ENCODE data around the gene RFTN1. TPM values are rescaled to one million over a fixed set of nuclear protein-coding genes. Genes with fewer than 3 reads are reported as not detected.

RFTN1 gene
- total and polyA plus RNA-seq, 5 donors from 2014 or later, result 87.1 to 111 (median 104) TPM

DNA sequence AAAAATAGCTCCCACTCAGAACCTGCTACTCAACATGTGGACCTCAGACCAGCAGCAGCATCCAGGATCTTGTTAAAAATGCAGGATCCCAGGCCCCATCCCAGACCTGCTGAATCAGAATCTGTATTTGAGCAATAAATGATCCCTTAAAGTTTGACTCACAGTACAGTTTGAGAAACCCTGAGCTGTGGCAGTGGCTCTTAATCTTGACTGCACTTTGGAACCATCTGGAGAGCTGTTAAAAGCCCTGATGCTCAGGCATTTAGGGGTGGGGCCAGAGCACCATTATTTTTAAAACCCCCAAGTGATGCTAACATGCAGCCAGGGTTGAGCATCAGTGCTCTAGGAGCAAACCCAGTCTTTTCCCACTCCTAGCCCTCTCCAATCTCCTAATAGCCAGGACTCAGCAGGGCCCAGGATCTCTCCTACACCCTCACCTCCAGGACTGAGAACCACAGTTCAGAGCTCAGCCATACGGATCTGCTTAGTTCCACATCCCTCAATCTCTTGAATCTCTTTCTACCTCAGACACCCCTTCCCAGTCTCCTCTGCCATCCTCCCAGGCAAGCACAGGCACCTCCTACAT, 10.2 kb downstream of the RFTN1 start:
- ATAC-seq (ENCODE audit: low read depth in 2 of 2), result no peak
- peaks cover 24% of the 10 kb centered on the region for H3K36me3 ChIP-seq (ENCODE audit: control insufficient read depth, insufficient read depth, low read length)
- H3K36me3 Mint-ChIP-seq, result peaks cover 41% of the 10 kb centered on the region

DNA sequence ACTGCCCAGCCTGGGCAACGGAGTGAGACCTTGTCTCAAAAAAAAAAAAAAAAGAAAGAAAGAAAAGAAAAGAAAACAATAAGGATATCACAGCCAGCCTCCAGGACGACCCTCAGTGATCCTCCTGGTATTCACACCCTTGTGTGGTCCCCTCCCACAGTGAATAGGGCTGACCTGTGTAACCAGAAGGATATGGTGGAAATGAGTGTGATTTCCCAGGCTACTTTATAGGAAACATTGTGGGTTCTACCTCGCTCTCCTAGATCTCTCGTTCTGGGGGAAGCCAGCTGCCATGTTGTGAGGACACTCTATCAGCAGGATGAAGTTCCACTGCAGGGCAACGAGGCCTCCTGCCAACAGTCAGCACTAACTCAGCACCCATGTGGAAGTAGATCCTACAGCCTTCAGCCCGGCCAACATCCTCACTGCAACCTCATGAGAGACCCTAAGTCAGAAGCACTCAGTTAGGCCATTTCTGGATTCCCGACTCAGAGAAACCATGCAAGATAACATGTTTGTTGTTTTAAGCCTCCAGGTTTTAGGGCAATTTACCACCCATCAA, 11.1 kb downstream of the RFTN1 start:
- Histone ChIP-seq H3K27ac (ENCODE audit: insufficient read depth, low read length, poor library complexity, severe bottlenecking) (no peak overlapping the region), H3K4me3 (ENCODE audit: low read depth, low read length) (no peak overlapping the region), H3K27me3 (ENCODE audit: control insufficient read depth, insufficient read depth, low read length) (no peaks in the 10 kb centered on the region), H3K4me1 (ENCODE audit: control insufficient read depth, insufficient read depth, low read length, poor library complexity, severe bottlenecking) (peaks cover 37% of the 10 kb centered on the region), H3K9me3 (ENCODE audit: control insufficient read depth in 2 of 2, low read length in 2 of 2) (no peaks in the 10 kb centered on the region), H3K36me3 (ENCODE audit: control insufficient read depth, insufficient read depth, low read length) (peaks cover 24% of the 10 kb centered on the region)
- peak overlapping the region; percentile 6 to 70 (median 59) for H3K27ac Mint-ChIP-seq
- peaks cover 37% of the 10 kb centered on the region for H3K36me3 Mint-ChIP-seq
- no peak for DNase-seq
- H3K27me3 Mint-ChIP-seq, result peaks cover 4% of the 10 kb centered on the region
- peaks cover 18 to 92% (median 57%) of the 10 kb centered on the region in 4 donors for H3K4me1 Mint-ChIP-seq
- no peak overlapping the region for H3K4me3 Mint-ChIP-seq
- no peak for ATAC-seq (ENCODE audit: low read depth in 2 of 2)
- no peaks in the 10 kb centered on the region for H3K9me3 Mint-ChIP-seq

More for the DNA sequence above, 10.2 kb downstream of the RFTN1 start:
- no peak for DNase-seq
- Histone ChIP-seq H3K4me1 (ENCODE audit: control insufficient read depth, insufficient read depth, low read length, poor library complexity, severe bottlenecking) (peaks cover 37% of the 10 kb centered on the region), H3K27ac (ENCODE audit: insufficient read depth, low read length, poor library complexity, severe bottlenecking) (no peak overlapping the region), H3K4me3 (ENCODE audit: low read depth, low read length) (no peak overlapping the region), H3K9me3 (ENCODE audit: control insufficient read depth in 2 of 2, low read length in 2 of 2) (no peaks in the 10 kb centered on the region), H3K27me3 (ENCODE audit: control insufficient read depth, insufficient read depth, low read length) (no peaks in the 10 kb centered on the region)
- H3K9me3 Mint-ChIP-seq, result no peaks in the 10 kb centered on the region
- H3K4me3 Mint-ChIP-seq, result no peak overlapping the region
- H3K27ac Mint-ChIP-seq, result peak overlapping the region in 2 of 3 donors; percentile 51 to 59
- H3K4me1 Mint-ChIP-seq, result peaks cover 18 to 92% (median 61%) of the 10 kb centered on the region in 4 donors
- peaks cover 4% of the 10 kb centered on the region for H3K27me3 Mint-ChIP-seq

DNA sequence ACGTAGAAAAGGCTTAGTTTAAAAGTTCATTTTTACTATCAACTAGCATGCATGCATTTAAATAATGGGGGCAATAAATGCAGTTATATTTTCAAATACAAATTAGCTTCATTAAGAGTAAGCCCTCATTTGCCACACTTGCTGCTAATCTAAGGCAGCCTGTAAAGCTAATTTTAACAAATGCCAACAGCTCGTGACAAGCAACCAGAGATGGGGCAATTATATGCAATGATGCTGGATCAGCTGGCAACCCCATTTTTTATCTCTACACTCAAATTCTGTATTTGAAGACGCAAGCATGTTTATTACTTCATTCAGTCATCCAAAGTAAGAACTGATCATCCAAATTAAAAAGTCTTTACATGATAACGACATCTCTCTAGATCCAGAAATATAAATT, 12.1 kb downstream of the RFTN1 start:
- H3K4me1 Mint-ChIP-seq, result peaks cover 25 to 92% (median 65%) of the 10 kb centered on the region in 4 donors
- peaks cover 39% of the 10 kb centered on the region for H3K4me1 ChIP-seq (ENCODE audit: control insufficient read depth, insufficient read depth, low read length, poor library complexity, severe bottlenecking)
- no peak for ATAC-seq (ENCODE audit: low read depth in 2 of 2)
- no peak for DNase-seq
- H3K4me3 ChIP-seq (ENCODE audit: low read depth, low read length), result no peak overlapping the region
- H3K27me3 Mint-ChIP-seq, result peaks cover 4% of the 10 kb centered on the region
- peaks cover 24% of the 10 kb centered on the region for H3K36me3 ChIP-seq (ENCODE audit: control insufficient read depth, insufficient read depth, low read length)
- no peak overlapping the region for H3K27ac ChIP-seq (ENCODE audit: insufficient read depth, low read length, poor library complexity, severe bottlenecking)
- no peak overlapping the region for H3K4me3 Mint-ChIP-seq
- no peaks in the 10 kb centered on the region for H3K9me3 Mint-ChIP-seq
- no peaks in the 10 kb centered on the region for H3K9me3 ChIP-seq (ENCODE audit: control insufficient read depth in 2 of 2, low read length in 2 of 2)
- H3K36me3 Mint-ChIP-seq, result peaks cover 37% of the 10 kb centered on the region
- no peaks in the 10 kb centered on the region for H3K27me3 ChIP-seq (ENCODE audit: control insufficient read depth, insufficient read depth, low read length)
- H3K27ac Mint-ChIP-seq, result peak overlapping the region in 1 of 3 donors; percentile 59

DNA sequence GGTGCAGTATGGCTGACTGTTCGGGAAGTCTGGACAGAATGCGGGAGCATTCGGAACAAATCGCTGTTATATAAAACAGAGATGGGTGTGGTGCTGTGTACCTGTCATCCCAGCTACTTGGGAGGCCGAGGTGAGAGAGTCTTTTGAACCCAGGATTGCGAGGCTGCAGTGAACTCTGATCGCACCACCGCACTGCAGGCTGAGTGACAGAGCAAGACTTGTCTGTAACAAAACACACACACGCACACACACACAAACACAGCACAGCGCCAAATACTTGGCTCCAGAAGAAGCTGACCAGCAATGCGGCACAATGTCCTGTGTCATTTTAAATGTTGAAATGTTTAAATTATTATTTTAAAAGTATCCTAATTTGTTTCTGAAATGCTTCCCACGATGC, 12.6 kb downstream of the RFTN1 start:
- Mint-ChIP-seq H3K27ac (peak overlapping the region in 1 of 3 donors; percentile 9), H3K4me1 (peaks cover 30 to 92% (median 66%) of the 10 kb centered on the region in 4 donors), H3K36me3 (peaks cover 37% of the 10 kb centered on the region), H3K27me3 (peaks cover 4% of the 10 kb centered on the region), H3K4me3 (no peak overlapping the region), H3K9me3 (no peaks in the 10 kb centered on the region)
- DNase-seq, result no peak
- Histone ChIP-seq H3K4me3 (ENCODE audit: low read depth, low read length) (no peak overlapping the region), H3K27ac (ENCODE audit: insufficient read depth, low read length, poor library complexity, severe bottlenecking) (no peak overlapping the region), H3K36me3 (ENCODE audit: control insufficient read depth, insufficient read depth, low read length) (peaks cover 21% of the 10 kb centered on the region), H3K4me1 (ENCODE audit: control insufficient read depth, insufficient read depth, low read length, poor library complexity, severe bottlenecking) (peaks cover 44% of the 10 kb centered on the region), H3K27me3 (ENCODE audit: control insufficient read depth, insufficient read depth, low read length) (no peaks in the 10 kb centered on the region), H3K9me3 (ENCODE audit: control insufficient read depth in 2 of 2, low read length in 2 of 2) (no peaks in the 10 kb centered on the region)
- ATAC-seq (ENCODE audit: low read depth in 2 of 2), result no peak

DNA sequence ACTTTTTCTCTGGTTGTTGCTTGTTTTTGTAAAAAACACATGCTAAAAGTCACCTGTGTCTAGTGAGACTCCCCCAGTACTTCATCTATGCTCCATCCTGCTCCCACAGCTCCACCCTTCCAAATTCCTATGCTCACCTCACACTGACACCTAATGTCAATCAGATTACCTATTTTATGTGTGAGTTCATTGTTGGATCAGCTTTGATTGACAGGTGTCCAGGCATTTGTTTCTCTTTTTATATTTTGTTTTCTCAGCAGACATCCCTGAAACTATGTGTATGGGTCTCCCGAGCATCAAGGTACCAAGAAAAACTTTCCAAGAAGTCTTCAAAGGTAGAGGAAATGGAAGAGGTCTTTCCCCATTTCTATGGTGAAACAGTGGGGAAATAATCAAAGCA, 13.4 kb downstream of the RFTN1 start:
- Mint-ChIP-seq H3K27ac (peak overlapping the region in 1 of 3 donors; percentile 9), H3K9me3 (no peaks in the 10 kb centered on the region), H3K4me3 (peak overlapping the region in 1 of 4 donors; percentile 56), H3K4me1 (peaks cover 28 to 93% (median 68%) of the 10 kb centered on the region in 4 donors), H3K27me3 (peaks cover 4% of the 10 kb centered on the region), H3K36me3 (peaks cover 35% of the 10 kb centered on the region)
- no peak overlapping the region for H3K4me3 ChIP-seq (ENCODE audit: low read depth, low read length)
- peaks cover 21% of the 10 kb centered on the region for H3K36me3 ChIP-seq (ENCODE audit: control insufficient read depth, insufficient read depth, low read length)
- no peaks in the 10 kb centered on the region for H3K27me3 ChIP-seq (ENCODE audit: control insufficient read depth, insufficient read depth, low read length)
- ATAC-seq (ENCODE audit: low read depth in 2 of 2) (no peak), DNase-seq (no peak)
- peaks cover 52% of the 10 kb centered on the region for H3K4me1 ChIP-seq (ENCODE audit: control insufficient read depth, insufficient read depth, low read length, poor library complexity, severe bottlenecking)
- no peak overlapping the region for H3K27ac ChIP-seq (ENCODE audit: insufficient read depth, low read length, poor library complexity, severe bottlenecking)
- no peaks in the 10 kb centered on the region for H3K9me3 ChIP-seq (ENCODE audit: control insufficient read depth in 2 of 2, low read length in 2 of 2)

DNA sequence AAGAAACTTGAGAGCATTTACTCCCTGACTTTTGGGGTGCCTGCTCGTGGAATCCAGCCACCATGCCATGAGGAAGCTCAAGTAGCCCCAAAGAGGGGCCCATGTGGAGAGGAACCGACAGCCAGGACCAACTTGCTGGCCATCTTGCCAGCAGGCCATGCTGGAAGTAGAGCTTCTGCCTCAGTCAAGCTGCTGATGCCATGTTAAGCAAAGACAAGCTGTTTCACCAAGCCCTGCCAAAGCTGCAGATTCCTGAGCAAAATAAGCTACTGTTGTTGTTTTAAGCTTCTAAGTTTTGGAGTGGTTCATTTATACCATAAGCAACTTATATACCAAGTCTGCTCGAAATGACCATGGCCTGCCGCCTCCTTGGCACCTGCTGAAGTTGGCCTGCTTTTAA, 14.1 kb downstream of the RFTN1 start:
- H3K4me3 Mint-ChIP-seq, result no peak overlapping the region
- no peak overlapping the region for H3K27ac ChIP-seq (ENCODE audit: insufficient read depth, low read length, poor library complexity, severe bottlenecking)
- peak overlapping the region in 1 of 3 donors; percentile 86 for H3K27ac Mint-ChIP-seq
- H3K4me1 Mint-ChIP-seq, result peaks cover 33 to 93% (median 69%) of the 10 kb centered on the region in 4 donors
- H3K36me3 Mint-ChIP-seq, result peaks cover 28% of the 10 kb centered on the region
- ATAC-seq (ENCODE audit: low read depth in 2 of 2) (no peak), DNase-seq (no peak)
- no peaks in the 10 kb centered on the region for H3K9me3 Mint-ChIP-seq
- H3K36me3 ChIP-seq (ENCODE audit: control insufficient read depth, insufficient read depth, low read length), result peaks cover 14% of the 10 kb centered on the region
- peaks cover 4% of the 10 kb centered on the region for H3K27me3 Mint-ChIP-seq
- no peak overlapping the region for H3K4me3 ChIP-seq (ENCODE audit: low read depth, low read length)
- no peaks in the 10 kb centered on the region for H3K27me3 ChIP-seq (ENCODE audit: control insufficient read depth, insufficient read depth, low read length)
- peaks cover 53% of the 10 kb centered on the region for H3K4me1 ChIP-seq (ENCODE audit: control insufficient read depth, insufficient read depth, low read length, poor library complexity, severe bottlenecking)
- no peaks in the 10 kb centered on the region for H3K9me3 ChIP-seq (ENCODE audit: control insufficient read depth in 2 of 2, low read length in 2 of 2)

DNA sequence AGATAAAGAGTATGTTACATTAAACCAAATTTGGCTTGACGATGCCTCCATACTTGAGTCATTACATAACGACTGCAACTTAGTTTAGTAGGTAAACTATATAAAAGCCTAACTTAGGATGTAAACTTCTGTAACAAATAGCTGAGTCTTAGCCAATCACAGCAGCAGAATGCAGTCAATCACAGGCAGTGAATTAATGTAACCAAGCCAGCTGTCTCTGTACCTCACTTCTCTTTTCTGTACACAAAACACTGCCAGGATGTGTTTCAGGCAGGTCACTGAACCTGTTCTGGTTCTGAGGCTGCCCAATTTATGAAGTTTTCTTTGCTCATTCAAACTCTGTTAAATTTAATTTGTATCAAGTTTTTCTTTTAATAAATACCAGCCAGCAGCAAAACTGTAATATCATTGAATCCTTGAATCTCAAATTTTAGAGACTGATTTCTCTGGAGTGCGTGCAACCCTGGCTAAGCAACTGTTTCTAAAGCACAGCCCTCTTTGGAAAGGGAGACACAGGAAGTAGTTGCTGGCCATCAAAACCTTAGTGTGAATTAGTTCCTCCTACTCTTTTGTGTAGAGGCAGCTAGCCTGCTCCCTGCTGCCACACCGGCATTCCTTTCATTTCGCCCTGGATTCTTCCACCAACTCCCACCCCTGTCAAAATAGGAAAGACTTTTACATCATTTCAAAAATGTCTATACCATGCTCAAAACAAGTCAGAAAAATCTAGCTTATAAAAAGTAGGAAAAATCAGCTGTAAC, 15.2 kb downstream of the RFTN1 start:
- H3K4me1 Mint-ChIP-seq, result peaks cover 28 to 87% (median 62%) of the 10 kb centered on the region in 4 donors
- no peak overlapping the region for H3K4me3 ChIP-seq (ENCODE audit: low read depth, low read length)
- H3K36me3 ChIP-seq (ENCODE audit: control insufficient read depth, insufficient read depth, low read length), result peaks cover 14% of the 10 kb centered on the region
- no peaks in the 10 kb centered on the region for H3K9me3 ChIP-seq (ENCODE audit: control insufficient read depth in 2 of 2, low read length in 2 of 2)
- no peaks in the 10 kb centered on the region for H3K27me3 ChIP-seq (ENCODE audit: control insufficient read depth, insufficient read depth, low read length)
- H3K36me3 Mint-ChIP-seq, result peaks cover 21% of the 10 kb centered on the region
- H3K27ac ChIP-seq (ENCODE audit: insufficient read depth, low read length, poor library complexity, severe bottlenecking), result no peak overlapping the region
- H3K9me3 Mint-ChIP-seq, result no peaks in the 10 kb centered on the region
- ATAC-seq (ENCODE audit: low read depth in 2 of 2) (no peak), DNase-seq (no peak)
- peak overlapping the region in 3 of 4 donors; percentile 8 to 36 (median 17) for H3K4me3 Mint-ChIP-seq
- peaks cover 49% of the 10 kb centered on the region for H3K4me1 ChIP-seq (ENCODE audit: control insufficient read depth, insufficient read depth, low read length, poor library complexity, severe bottlenecking)
- H3K27me3 Mint-ChIP-seq, result no peaks in the 10 kb centered on the region
- H3K27ac Mint-ChIP-seq, result peak overlapping the region; percentile 30 to 86 (median 82)
